ENCODE results near the gene KRT82. TPM values are rescaled to one million over a fixed set of nuclear protein-coding genes. Genes with fewer than 3 reads are reported as not detected.

Gene KRT82
- total and polyA plus RNA-seq, 2 experiments from 2014 or later, result not detected

DNA sequence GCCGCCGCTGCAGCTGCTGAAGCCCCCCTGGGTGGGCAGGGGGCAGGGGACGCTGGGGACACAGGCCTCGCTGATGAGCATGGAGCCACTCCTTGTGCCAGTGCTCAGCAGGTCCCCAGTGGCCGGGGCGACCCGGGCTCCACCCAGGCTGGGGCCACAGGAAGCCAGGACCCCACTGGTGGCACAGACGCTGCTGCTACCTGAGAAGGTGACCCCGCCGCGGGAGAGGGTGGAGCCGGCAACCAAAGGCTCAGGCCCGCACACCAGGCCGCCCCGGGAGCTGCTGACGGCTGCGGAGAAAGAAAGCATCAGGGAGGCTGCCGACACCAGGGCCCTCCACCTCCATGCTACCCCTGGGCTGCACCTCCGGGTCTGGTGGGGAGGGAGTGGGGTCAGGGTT is 28.0 kb downstream of the KRT82 start:
- TF ChIP-seq EZH2 (IDR thresholded peaks at IDR 0.05; ENCODE audit: borderline replicate concordance) (no peak), EZH2phosphoT487 (IDR thresholded peaks at IDR 0.05; ENCODE audit: low read depth, severe bottlenecking, unreplicated experiment) (no peak)
- TF ChIP-seq, protein P1, sequence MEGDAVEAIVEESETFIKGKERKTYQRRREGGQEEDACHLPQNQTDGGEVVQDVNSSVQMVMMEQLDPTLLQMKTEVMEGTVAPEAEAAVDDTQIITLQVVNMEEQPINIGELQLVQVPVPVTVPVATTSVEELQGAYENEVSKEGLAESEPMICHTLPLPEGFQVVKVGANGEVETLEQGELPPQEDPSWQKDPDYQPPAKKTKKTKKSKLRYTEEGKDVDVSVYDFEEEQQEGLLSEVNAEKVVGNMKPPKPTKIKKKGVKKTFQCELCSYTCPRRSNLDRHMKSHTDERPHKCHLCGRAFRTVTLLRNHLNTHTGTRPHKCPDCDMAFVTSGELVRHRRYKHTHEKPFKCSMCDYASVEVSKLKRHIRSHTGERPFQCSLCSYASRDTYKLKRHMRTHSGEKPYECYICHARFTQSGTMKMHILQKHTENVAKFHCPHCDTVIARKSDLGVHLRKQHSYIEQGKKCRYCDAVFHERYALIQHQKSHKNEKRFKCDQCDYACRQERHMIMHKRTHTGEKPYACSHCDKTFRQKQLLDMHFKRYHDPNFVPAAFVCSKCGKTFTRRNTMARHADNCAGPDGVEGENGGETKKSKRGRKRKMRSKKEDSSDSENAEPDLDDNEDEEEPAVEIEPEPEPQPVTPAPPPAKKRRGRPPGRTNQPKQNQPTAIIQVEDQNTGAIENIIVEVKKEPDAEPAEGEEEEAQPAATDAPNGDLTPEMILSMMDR (IDR thresholded peaks at IDR 0.05; ENCODE audit: poor library complexity), result no peak
- 94% methylated on average over 14 of the region's 19 CpGs for WGBS (ENCODE audit: low lambda C conversion rate, missing lambda C conversion rate)
- no peaks in the 10 kb centered on the region for H3K27me3 ChIP-seq
- no peaks in the 10 kb centered on the region for H4K20me1 ChIP-seq (ENCODE audit: insufficient read depth, poor library complexity, severe bottlenecking)
- H3K79me2 ChIP-seq, result no peaks in the 10 kb centered on the region
- no peak overlapping the region for H3K4me3 ChIP-seq
- no peaks in the 10 kb centered on the region for H3K36me3 ChIP-seq (replicated peaks; ENCODE audit: insufficient read depth, low read depth)
- no peak overlapping the region for H3K4me2 ChIP-seq
- DNase-seq (ENCODE audit: low spot score), result no peak
- H2AFZ ChIP-seq, result no peak overlapping the region
- no peaks in the 10 kb centered on the region for H3K9me3 ChIP-seq (ENCODE audit: low read depth)
- no peak overlapping the region for H3K27ac ChIP-seq
- H3K4me1 ChIP-seq (ENCODE audit: insufficient read depth), result no peaks in the 10 kb centered on the region
- H3K9me2 ChIP-seq (replicated peaks; ENCODE audit: insufficient read depth), result no peaks in the 10 kb centered on the region

DNA sequence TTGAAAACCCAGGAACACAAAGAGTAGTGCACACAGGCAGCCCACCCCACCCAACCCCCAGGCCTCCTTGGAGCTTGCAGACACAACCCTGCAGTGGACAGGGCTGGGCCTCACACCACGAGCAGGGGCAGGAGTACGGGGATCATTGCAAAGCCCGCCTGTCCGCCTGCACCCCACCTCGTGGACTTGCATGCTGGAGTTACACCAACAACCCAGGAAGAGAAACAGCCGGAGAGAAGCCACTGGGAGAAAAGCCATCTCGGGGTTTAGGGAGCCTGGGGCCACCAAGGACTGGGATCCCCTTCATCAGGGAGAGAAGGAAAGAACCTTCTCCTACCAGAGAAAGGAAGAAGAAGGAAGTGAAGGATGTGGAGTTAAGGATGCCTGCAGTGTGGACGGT is 28.9 kb downstream of the KRT82 start:
- no peaks in the 10 kb centered on the region for H3K27me3 ChIP-seq
- no peaks in the 10 kb centered on the region for H3K9me3 ChIP-seq (ENCODE audit: low read depth)
- no peaks in the 10 kb centered on the region for H3K36me3 ChIP-seq (replicated peaks; ENCODE audit: insufficient read depth, low read depth)
- DNase-seq (ENCODE audit: low spot score), result no peak
- H3K4me1 ChIP-seq (ENCODE audit: insufficient read depth), result no peaks in the 10 kb centered on the region
- H4K20me1 ChIP-seq (ENCODE audit: insufficient read depth, poor library complexity, severe bottlenecking), result no peaks in the 10 kb centered on the region
- no peak overlapping the region for H2AFZ ChIP-seq
- H3K4me3 ChIP-seq, result no peak overlapping the region
- H3K27ac ChIP-seq, result no peak overlapping the region
- no peaks in the 10 kb centered on the region for H3K79me2 ChIP-seq
- no peaks in the 10 kb centered on the region for H3K9me2 ChIP-seq (replicated peaks; ENCODE audit: insufficient read depth)
- 78% methylated on average over 8 of the region's 8 CpGs for WGBS (ENCODE audit: low lambda C conversion rate, missing lambda C conversion rate)
- TF ChIP-seq, protein P1 (IDR thresholded peaks at IDR 0.05; ENCODE audit: poor library complexity), result no peak
- no peak for TF ChIP-seq EZH2 (IDR thresholded peaks at IDR 0.05; ENCODE audit: borderline replicate concordance)
- no peak for TF ChIP-seq EZH2phosphoT487 (IDR thresholded peaks at IDR 0.05; ENCODE audit: low read depth, severe bottlenecking, unreplicated experiment)
- no peak overlapping the region for H3K4me2 ChIP-seq

DNA sequence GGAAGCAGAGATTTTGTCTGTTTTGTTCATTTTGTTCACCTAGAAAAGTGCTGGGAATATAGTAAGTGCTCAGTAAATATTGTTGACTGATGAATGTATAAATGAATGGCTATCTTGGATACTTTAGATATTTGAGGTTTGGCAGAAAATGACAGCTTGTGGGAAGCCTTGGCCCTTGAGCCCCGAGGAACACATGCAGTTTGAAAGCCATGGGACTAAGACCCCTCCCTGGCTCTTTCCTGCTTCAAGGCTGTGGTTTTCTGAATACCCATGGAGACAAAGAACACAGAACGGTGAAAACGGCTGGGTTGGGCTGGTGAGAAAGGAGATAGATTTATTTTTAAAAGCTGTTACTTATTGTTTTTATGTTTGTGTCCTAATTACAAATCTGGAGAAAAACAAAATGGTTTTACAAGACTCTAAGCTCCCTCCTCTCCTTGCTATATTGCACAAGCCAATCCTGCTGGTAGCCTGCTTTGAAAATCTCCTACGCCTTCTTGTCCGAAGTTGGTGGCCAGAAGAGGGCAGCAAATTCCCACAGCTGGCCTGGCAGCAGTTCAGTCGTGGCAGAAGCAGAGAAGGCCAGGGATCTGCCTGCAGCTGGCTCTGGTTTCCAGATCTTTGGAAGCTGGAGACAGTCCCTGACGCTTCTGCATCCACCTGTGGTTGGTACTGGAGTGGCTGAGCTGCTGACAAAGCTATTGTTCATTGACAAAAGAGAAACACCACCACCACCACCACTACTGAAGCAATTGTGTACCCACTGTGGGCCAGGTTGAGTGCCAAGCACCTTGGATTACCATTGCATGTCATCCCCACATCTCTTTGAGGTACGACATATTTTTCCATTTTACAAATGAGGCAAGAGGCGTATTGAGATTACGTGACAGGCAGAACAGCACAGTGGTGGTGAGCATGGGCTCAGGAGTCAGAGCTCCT is 33.6 kb downstream of the KRT82 start:
- Histone ChIP-seq H3K36me3 (replicated peaks; ENCODE audit: insufficient read depth, low read depth) (no peaks in the 10 kb centered on the region), H3K27ac (no peak overlapping the region), H3K4me2 (no peak overlapping the region), H3K79me2 (no peaks in the 10 kb centered on the region), H3K9me2 (replicated peaks; ENCODE audit: insufficient read depth) (no peaks in the 10 kb centered on the region), H3K27me3 (peaks cover 3% of the 10 kb centered on the region), H3K4me3 (no peak overlapping the region), H4K20me1 (ENCODE audit: insufficient read depth, poor library complexity, severe bottlenecking) (no peaks in the 10 kb centered on the region), H3K4me1 (ENCODE audit: insufficient read depth) (peaks cover 3% of the 10 kb centered on the region), H3K9me3 (ENCODE audit: low read depth) (no peaks in the 10 kb centered on the region), H2AFZ (no peak overlapping the region)
- TF ChIP-seq, protein P1 (IDR thresholded peaks at IDR 0.05; ENCODE audit: poor library complexity), result peak; percentile 96
- no peak for TF ChIP-seq EZH2phosphoT487 (IDR thresholded peaks at IDR 0.05; ENCODE audit: low read depth, severe bottlenecking, unreplicated experiment)
- 44% methylated on average over 10 of the region's 10 CpGs for WGBS (ENCODE audit: low lambda C conversion rate, missing lambda C conversion rate)
- peak; percentile 92 for DNase-seq (ENCODE audit: low spot score)

Data from hepatocyte (in vitro differentiated cells).